ENCODE measurements around the gene MALRD1. TPM values are rescaled to one million over a fixed set of nuclear protein-coding genes. Genes with fewer than 3 reads are reported as not detected.

MALRD1 gene
- total RNA-seq, 1 donor from 2014 or later = 7.0 TPM

DNA sequence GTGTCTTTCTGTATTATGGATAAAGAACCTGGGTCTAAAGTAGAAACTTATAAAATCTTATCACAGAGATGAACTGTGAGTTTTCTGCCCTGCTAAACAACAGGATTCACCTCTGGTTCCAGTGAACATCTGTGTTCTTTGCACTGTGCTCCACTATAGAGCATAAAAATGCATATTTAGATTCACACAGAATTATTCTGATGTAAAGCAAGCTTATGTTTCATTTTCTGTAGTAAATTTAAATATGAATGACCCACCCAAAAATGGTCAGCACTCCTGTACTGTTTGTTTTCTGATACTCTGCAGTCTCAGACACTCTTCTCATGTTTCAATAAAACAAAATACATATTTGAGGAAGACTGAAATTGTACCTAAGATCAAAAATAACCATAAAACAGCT lies 563.2 kb downstream of the MALRD1 start:
- Histone ChIP-seq H3K4me3 (no peak overlapping the region), H3K36me3 (no peaks in the 10 kb centered on the region), H3K27ac (no peak overlapping the region), H3K4me1 (no peaks in the 10 kb centered on the region), H3K9me3 (no peaks in the 10 kb centered on the region), H3K27me3 (no peaks in the 10 kb centered on the region)
- DNase-seq (no peak), ATAC-seq (no peak)
- TF ChIP-seq, protein P1, sequence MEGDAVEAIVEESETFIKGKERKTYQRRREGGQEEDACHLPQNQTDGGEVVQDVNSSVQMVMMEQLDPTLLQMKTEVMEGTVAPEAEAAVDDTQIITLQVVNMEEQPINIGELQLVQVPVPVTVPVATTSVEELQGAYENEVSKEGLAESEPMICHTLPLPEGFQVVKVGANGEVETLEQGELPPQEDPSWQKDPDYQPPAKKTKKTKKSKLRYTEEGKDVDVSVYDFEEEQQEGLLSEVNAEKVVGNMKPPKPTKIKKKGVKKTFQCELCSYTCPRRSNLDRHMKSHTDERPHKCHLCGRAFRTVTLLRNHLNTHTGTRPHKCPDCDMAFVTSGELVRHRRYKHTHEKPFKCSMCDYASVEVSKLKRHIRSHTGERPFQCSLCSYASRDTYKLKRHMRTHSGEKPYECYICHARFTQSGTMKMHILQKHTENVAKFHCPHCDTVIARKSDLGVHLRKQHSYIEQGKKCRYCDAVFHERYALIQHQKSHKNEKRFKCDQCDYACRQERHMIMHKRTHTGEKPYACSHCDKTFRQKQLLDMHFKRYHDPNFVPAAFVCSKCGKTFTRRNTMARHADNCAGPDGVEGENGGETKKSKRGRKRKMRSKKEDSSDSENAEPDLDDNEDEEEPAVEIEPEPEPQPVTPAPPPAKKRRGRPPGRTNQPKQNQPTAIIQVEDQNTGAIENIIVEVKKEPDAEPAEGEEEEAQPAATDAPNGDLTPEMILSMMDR (IDR thresholded peaks at IDR 0.05) = no peak
- intact Hi-C loops (cut with DNase I) = no loop called here

DNA sequence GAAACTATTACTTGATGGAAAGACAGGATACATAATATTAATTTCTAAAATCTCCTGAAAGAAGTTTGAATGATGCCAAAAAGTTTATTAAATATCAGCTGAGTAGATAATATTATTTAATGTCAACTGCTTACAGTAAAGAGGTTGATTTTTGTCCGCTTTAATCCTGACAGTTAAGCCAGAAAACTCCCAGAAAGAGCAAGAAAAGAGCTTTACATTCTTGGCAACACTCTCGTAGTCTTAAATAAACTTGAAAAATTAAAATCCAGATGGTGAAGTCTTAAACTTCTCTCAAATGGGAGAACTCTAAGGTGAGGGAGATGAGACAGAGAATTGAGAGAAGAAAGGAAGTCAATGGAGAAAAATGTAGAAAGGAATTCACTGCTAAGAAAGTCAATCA lies 568.4 kb downstream of the MALRD1 start:
- TF ChIP-seq, protein P1 (IDR thresholded peaks at IDR 0.05) = no peak
- intact Hi-C loops (cut with DNase I) = no loop called here
- Histone ChIP-seq H3K27me3 (no peaks in the 10 kb centered on the region), H3K4me1 (no peaks in the 10 kb centered on the region), H3K27ac (no peak overlapping the region), H3K9me3 (no peaks in the 10 kb centered on the region), H3K4me3 (no peak overlapping the region), H3K36me3 (no peaks in the 10 kb centered on the region)
- DNase-seq (no peak), ATAC-seq (no peak)

DNA sequence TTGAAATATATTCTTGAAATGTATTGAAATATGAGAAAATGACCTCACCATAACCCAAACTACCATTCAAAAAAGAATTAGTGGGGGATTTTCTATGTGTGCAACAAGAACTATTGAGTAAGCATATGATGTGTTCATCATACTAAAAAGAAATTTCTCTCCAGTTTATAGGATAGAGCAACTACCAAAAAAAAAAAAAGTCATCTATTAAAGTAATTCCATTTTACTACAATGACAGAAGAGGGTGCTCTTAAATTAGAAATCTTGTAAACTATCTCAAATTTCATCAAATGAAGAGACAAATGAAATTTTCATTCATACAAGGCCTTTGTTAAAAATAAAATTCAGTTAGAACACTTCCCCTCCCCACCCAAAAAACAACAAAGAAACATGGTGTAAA lies 572.2 kb downstream of the MALRD1 start:
- H3K4me3 ChIP-seq = no peak overlapping the region
- DNase-seq (no peak), ATAC-seq (no peak)
- H3K4me1 ChIP-seq = no peaks in the 10 kb centered on the region
- no peaks in the 10 kb centered on the region for H3K27me3 ChIP-seq
- H3K36me3 ChIP-seq = no peaks in the 10 kb centered on the region
- H3K9me3 ChIP-seq = no peaks in the 10 kb centered on the region
- no peak overlapping the region for H3K27ac ChIP-seq
- TF ChIP-seq, protein P1 (IDR thresholded peaks at IDR 0.05) = no peak
- intact Hi-C loops (cut with DNase I) = no loop called here

DNA sequence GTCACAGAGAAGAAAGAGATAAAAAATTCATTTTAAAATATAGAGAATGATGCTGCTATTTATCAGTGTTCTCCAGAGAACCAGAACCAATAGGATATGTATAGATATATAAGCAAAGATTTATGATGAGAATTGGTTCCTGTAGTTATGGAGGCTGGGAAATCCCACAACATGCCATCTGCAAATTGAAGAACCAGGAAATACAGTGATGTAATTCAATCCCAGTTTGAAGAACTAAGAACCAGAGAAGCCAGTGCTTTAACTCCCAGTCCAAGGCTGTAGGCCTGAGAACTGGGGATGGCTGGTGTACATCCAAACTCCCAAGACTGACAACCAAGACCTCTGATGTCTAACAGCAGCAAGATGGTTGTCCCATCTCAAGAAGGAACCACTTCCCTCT lies 574.7 kb downstream of the MALRD1 start:
- intact Hi-C loops (cut with DNase I) = no loop called here
- TF ChIP-seq, protein P1 (IDR thresholded peaks at IDR 0.05) = no peak
- no peaks in the 10 kb centered on the region for H3K27me3 ChIP-seq
- H3K36me3 ChIP-seq = no peaks in the 10 kb centered on the region
- DNase-seq (no peak), ATAC-seq (no peak)
- no peaks in the 10 kb centered on the region for H3K4me1 ChIP-seq
- no peak overlapping the region for H3K27ac ChIP-seq
- no peaks in the 10 kb centered on the region for H3K9me3 ChIP-seq
- no peak overlapping the region for H3K4me3 ChIP-seq

DNA sequence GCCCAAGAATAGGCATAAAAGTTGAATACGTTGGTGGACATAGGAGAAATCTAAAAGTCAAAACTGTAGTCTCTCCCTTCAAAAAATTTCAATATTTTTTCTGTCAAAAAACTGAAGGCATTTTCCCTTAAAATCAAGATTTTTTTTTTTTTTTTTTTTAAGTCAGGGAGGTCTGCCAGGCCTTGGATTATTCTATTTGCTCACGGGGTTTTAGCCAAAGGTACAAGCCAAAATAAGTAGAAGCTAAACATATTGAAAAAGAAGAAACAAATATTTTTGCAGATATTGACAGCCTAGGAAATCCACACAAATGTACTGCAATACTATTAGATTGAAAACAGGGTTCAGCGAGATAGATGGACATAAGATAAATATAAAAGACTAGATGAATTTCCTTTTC lies 577.6 kb downstream of the MALRD1 start:
- intact Hi-C loops (cut with DNase I) = no loop called here
- H3K27ac ChIP-seq = no peak overlapping the region
- H3K4me3 ChIP-seq = no peak overlapping the region
- no peaks in the 10 kb centered on the region for H3K36me3 ChIP-seq
- H3K9me3 ChIP-seq = no peaks in the 10 kb centered on the region
- peaks cover 3% of the 10 kb centered on the region for H3K4me1 ChIP-seq
- ATAC-seq (no peak), DNase-seq (no peak)
- H3K27me3 ChIP-seq = no peaks in the 10 kb centered on the region
- TF ChIP-seq, protein P1 (IDR thresholded peaks at IDR 0.05) = no peak
